Muscle of leg (tissue), 16 donors: ENCODE results near the gene TRIML1. TPM values are rescaled to one million over a fixed set of nuclear protein-coding genes. Genes with fewer than 3 reads are reported as not detected.

Source experiments
- DNase-seq: peaks from one replicate; pipeline ENCODE4 v3.0.0; 2013
- H3K27ac ChIP-seq: one replicate; pipeline ENCODE4 v1.5.1; 2013; ENCODE audit warnings: mild to moderate bottlenecking, low read length, control low read depth
- H3K27me3 ChIP-seq: one replicate; pipeline ENCODE4 v1.6.1; 2013; ENCODE audit warnings: low read length; ENCODE audit not compliant: control insufficient read depth, insufficient read depth
- H3K36me3 ChIP-seq: one replicate; pipeline ENCODE4 v1.6.1; 2013; ENCODE audit warnings: low read length; ENCODE audit not compliant: control insufficient read depth, insufficient read depth
- H3K4me1 ChIP-seq: one replicate; pipeline ENCODE4 v1.6.1; 2013; ENCODE audit warnings: low read length; ENCODE audit not compliant: control insufficient read depth, insufficient read depth
- H3K4me3 ChIP-seq: one replicate; pipeline ENCODE4 v1.5.1; 2013; ENCODE audit warnings: low read length, control low read depth
- H3K9me3 ChIP-seq: replicated peaks from 2 replicates; pipeline ENCODE4 v1.6.1; 2013; ENCODE audit warnings: low read depth, low read length; ENCODE audit not compliant: control insufficient read depth
- WGBS: methylation state at CpG from one replicate; pipeline ENCODE4 v1.1.5; 2013; ENCODE audit warnings: missing lambda C conversion rate; ENCODE audit not compliant: insufficient coverage; 5-methylcytosine and 5-hydroxymethylcytosine counted together
- long read RNA-seq, 11 donors: transcript quantifications; one replicate each; lab custom pipeline, GENCODE V29; 2026
- polyA plus RNA-seq, 8 donors: library from polyadenylated mRNA; unstranded; fragments of 120-200 nt; gene quantifications; one replicate each; pipeline versions ENCODE4 v1.2.1 to v1.2.3, GENCODE V29; 2013; ENCODE audit warnings: inconsistent platforms in 1 of 8, low replicate concordance in 1 of 8; ENCODE audit not compliant: insufficient read length in 8 of 8, insufficient read depth in 1 of 8
- total RNA-seq: library from RNA; stranded (reverse); fragments of 120-200 nt; gene quantifications from one replicate; pipeline ENCODE4 v1.2.4, GENCODE V29; 2013

TRIML1 gene
- total RNA-seq, result not detected
- not detected for polyA plus RNA-seq
- long read RNA-seq, donor 1, result 0 reads
- long read RNA-seq, donor 2, result 0 reads
- long read RNA-seq, donor 3, result 0 reads
- long read RNA-seq, donor 4, result 0 reads
- long read RNA-seq, donor 5, result 0 reads
- long read RNA-seq, donor 6, result 0 reads
- long read RNA-seq, donor 7, result 0 reads
- long read RNA-seq, donor 8, result 0 reads
- long read RNA-seq, donor 9, result 0 reads
- long read RNA-seq, donor 10, result 0 reads
- long read RNA-seq, donor 11, result 0 reads

DNA sequence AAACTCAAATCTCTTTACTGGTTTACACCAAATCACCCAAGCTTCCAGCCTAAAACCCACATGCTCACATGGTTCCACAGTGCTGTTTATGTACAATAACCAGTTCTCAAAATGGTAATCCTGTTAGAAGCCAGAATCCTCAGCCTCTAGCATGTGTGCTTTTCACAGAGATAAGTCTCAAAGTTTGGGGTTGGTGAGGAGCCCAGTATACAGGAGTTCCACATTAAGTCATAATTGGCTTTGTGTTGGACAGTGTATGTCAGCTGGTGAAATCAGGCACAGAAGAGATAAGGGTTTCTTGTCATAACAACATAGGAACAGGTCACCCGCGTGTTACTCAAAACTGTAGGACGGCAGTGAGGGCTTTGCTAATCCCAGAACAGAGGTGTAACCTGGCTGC, at the start of gene TRIML1:
TRIML1 (plus strand) TSS at position 301 of the 400 bp plus-strand sequence. CDS start 118 bp downstream, outside the sequence.
- peak within 1 kb of the TSS; percentile 1 for H3K27ac ChIP-seq
- H3K36me3 ChIP-seq, result no peaks in the 10 kb centered on the region
- no peaks in the 10 kb centered on the region for H3K27me3 ChIP-seq
- no peaks in the 10 kb centered on the region for H3K9me3 ChIP-seq
- 100% methylated on average over 1 of the region's 3 CpGs for WGBS
- no peaks in the 10 kb centered on the region for H3K4me1 ChIP-seq
- DNase-seq, result no peak
- no peak within 1 kb of the TSS for H3K4me3 ChIP-seq

DNA sequence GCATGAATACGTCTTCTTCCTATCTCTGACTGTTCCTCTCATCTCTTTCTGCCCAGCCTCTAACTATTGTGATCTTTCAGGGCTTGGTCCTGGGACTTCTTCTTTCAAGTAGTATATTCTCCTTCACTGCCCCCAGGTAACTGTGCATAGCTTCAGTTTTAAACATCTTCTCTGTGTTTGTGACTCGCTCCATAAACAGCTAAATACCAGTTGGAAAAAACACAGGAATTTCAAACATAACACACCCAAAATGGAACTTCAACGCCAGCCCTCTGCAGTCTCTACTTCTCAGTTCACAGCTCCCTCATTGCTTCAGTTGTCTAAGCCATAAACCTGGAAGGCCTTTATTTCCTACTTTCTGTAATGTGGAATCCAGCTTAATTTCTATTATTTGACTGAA, 46.4 kb upstream of the TRIML1 start:
- no peak for DNase-seq
- Histone ChIP-seq H3K27ac (no peak overlapping the region), H3K36me3 (no peaks in the 10 kb centered on the region), H3K4me1 (no peaks in the 10 kb centered on the region), H3K27me3 (no peaks in the 10 kb centered on the region), H3K9me3 (no peaks in the 10 kb centered on the region), H3K4me3 (no peak overlapping the region)
- 78% methylated on average over 2 of the region's 3 CpGs for WGBS

- Histone ChIP-seq H3K27ac (no peak overlapping the region), H3K4me1 (no peaks in the 10 kb centered on the region), H3K27me3 (no peaks in the 10 kb centered on the region), H3K9me3 (peaks cover 5% of the 10 kb centered on the region), H3K4me3 (no peak overlapping the region), H3K36me3 (no peaks in the 10 kb centered on the region)
- 98% methylated on average over 39 of the region's 40 CpGs for WGBS
- no peak for DNase-seq
Observed at GRCh38 chr4:188106454-188106853, 32.8 kb upstream of the TRIML1 start.

DNA sequence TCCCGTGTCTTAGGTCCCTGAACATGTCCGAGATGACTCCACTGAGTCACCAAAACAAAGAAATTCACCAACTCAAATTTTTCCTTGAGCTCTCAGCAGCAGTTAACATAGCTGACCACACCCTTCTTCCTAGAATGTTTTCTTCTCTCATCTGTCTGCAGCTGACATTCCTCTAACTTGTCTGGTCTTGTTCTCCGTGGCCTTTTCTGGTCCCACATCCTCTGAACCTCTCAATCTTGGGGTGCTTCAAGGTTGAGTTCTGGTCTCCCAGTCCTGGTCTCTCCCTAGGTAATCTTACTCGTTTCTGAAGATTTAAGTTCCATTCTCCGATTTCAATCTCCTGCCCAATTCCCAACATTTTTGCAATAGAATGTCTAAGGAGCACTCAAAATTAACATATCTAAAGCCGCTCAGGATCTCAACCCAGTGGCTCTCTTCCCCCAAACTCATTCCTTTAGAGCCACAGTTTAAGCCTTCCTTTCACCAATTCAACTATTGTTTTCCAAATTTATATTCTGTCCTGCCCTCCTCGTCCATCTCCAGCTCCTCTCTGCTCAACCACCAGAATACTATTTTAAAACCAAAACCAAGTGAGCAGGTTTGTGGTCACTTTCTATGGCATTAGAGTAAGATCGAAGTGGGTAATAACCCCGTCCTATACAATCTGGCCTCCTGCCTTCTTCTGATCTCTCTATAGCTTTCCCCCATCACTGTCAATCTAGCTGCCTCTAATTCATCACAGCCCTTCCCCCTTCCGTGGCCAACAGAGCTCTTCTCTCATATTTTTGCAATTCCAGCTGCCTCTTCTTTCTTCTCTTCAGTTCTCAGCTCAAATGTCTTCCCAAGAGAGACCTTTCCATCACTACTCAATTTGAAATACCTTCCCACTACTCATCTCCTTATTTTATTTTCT, 31.1 kb upstream of the TRIML1 start:
- H3K27ac ChIP-seq, result no peak overlapping the region
- WGBS, result 48% methylated on average over 10 of the region's 10 CpGs
- DNase-seq, result no peak

DNA sequence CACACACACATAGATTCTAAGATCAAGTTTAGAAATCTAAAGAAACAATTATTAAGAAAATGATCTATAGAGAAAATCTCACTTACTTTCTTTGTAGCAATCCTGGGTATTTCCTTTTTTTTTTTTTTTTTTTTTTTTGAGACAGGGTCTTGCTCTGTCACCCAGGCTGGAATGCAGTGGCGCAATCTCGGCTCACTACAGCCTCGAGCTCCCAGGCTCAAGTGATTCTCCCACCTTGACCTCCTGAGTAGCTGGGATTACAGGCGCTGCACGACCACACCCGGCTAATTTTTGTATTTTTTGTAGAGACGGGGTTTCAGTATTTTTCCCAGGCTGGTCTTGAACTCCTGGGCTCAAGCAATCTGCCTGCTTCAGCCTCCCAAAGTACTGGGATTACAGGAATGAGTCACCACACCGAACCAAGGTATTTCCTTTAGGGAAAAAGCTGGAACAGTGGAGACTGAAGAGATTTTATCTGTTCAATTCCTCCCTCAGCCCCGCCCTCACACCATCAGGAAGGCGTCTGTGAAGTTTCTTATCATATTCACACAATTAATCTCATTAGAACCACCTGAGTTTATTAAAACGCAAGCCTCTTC, 30.0 kb upstream of the TRIML1 start, which contains the start of gene TRIML2:
TRIML2 (minus strand) TSS at position 447 of the 599 bp plus-strand sequence. CDS start 4,235 bp downstream, outside the sequence.
- Histone ChIP-seq H3K36me3 (no peaks in the 10 kb centered on the region), H3K9me3 (peaks cover 5% of the 10 kb centered on the region), H3K27ac (no peak within 1 kb of the TSS), H3K4me3 (no peak within 1 kb of the TSS), H3K27me3 (no peaks in the 10 kb centered on the region), H3K4me1 (no peaks in the 10 kb centered on the region)
- DNase-seq, result no peak
- WGBS, result 94% methylated on average over 2 of the region's 11 CpGs

More for the DNA sequence above, 31.1 kb upstream of the TRIML1 start:
- Histone ChIP-seq H3K4me3 (no peak overlapping the region), H3K27me3 (no peaks in the 10 kb centered on the region), H3K4me1 (no peaks in the 10 kb centered on the region), H3K36me3 (no peaks in the 10 kb centered on the region), H3K9me3 (peaks cover 5% of the 10 kb centered on the region)

GRCh38 chr4:188110036-188110435, 29.2 kb upstream of the TRIML1 start:
- Histone ChIP-seq H3K36me3 (no peaks in the 10 kb centered on the region), H3K4me3 (no peak overlapping the region), H3K4me1 (no peaks in the 10 kb centered on the region), H3K27ac (no peak overlapping the region), H3K27me3 (no peaks in the 10 kb centered on the region), H3K9me3 (peaks cover 5% of the 10 kb centered on the region)
- no peak for DNase-seq
- WGBS, result no CpG with 5 or more reads among the region's 3 CpGs

GRCh38 chr4:188110741-188111471, 28.3 kb upstream of the TRIML1 start:
- Histone ChIP-seq H3K9me3 (peaks cover 5% of the 10 kb centered on the region), H3K36me3 (no peaks in the 10 kb centered on the region), H3K4me1 (no peaks in the 10 kb centered on the region), H3K27me3 (no peaks in the 10 kb centered on the region), H3K27ac (no peak overlapping the region), H3K4me3 (no peak overlapping the region)
- 19% methylated on average over 2 of the region's 7 CpGs for WGBS
- no peak for DNase-seq

DNA sequence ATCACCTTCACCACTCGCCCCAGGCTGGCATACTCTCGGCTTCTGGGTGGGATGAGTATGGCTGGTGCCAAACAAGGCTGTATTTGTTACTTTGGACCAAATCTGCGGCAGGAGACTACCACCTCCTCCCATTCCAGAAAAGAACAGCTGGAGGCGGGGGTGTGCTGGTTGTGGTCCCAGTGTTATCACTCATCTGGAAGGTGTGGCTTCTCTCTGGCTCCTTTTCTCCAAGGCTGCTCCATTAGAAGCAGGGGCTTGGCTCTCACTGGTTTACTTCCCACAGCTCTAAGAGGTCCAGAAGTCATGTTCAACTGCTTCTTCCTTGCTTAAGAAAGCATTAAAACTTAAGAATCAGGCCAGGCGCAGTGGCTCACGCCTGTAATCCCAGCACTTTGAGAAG, 27.3 kb upstream of the TRIML1 start:
- Histone ChIP-seq H3K4me3 (no peak overlapping the region), H3K36me3 (no peaks in the 10 kb centered on the region), H3K4me1 (no peaks in the 10 kb centered on the region), H3K27me3 (no peaks in the 10 kb centered on the region), H3K27ac (no peak overlapping the region), H3K9me3 (no peaks in the 10 kb centered on the region)
- 60% methylated on average over 1 of the region's 6 CpGs for WGBS
- no peak for DNase-seq

DNA sequence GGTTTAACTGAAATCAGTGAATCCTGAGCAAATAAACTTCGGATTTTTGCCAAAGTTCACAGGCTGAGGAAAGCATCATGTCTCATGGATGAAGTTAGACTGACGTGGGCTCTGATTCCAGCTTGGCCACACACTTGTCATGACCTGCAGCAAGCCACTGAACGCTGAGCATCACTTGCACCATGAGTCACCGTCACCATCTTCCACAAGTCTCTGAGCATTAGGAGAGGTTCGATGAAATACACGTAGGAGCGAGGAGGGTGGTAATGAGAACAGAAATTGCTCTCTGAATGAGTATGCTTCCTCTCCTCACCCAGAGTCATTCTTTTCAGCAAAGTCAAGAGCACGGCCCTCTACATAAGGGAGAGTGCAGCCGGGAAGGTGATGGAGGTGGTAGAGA, 26.1 kb upstream of the TRIML1 start:
- WGBS, result 82% methylated on average over 2 of the region's 9 CpGs
- H3K36me3 ChIP-seq, result no peaks in the 10 kb centered on the region
- no peak for DNase-seq
- no peak overlapping the region for H3K4me3 ChIP-seq
- H3K4me1 ChIP-seq, result no peaks in the 10 kb centered on the region
- H3K27ac ChIP-seq, result no peak overlapping the region
- no peaks in the 10 kb centered on the region for H3K27me3 ChIP-seq
- H3K9me3 ChIP-seq, result no peaks in the 10 kb centered on the region
